GM19023 (cell line): ENCODE data around the gene LAD1.

Source experiments
- ATAC-seq: cut with Tn5 transposase; IDR thresholded peaks from one replicate; pipeline ENCODE4 v1.9.1; 2021; ENCODE audit warnings: mild to moderate bottlenecking, moderate library complexity; ENCODE audit not compliant: unreplicated experiment

The LAD1 gene

GRCh38 chr1:201350361-201350725 lies 48.8 kb downstream of the LAD1 start:
- ATAC-seq = no peak

GRCh38 chr1:201349092-201349491 lies 50.0 kb downstream of the LAD1 start:
- ATAC-seq = no peak

- no peak for ATAC-seq
Observed at GRCh38 chr1:201348211-201348566, 50.9 kb downstream of the LAD1 start.

DNA sequence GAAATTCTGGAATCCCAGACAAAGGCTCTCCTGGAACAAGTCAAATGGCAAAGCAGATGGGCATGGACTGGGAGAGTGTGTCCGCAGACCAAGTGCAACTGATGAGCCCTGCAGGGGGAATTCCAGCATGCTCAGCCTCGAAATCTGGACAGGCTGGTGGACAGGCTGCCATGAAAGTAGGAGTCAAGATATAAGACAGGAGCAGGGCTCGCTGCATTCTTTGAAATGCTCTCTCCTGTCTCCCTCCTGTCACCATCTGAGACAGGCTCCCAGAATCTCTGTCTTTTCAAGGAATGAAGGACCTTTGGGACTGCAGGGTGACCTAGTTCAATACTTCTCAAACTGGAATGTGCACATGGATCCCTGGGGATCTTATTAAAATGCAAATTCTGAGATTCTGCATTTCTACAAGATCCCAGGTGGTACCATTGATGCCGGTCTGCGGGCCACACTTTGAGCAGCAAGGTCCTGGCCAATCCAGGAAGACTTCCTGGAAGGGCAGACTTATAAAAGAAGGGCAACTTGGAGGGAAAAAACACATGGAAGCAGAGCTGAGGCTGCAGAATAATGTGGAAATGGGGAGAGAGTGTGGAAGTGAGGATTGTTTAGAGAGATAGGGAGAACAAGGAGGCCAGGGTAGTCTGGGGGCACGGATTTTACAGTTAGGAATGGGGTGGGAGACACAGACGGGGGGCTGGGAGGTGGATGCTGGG lies 51.5 kb downstream of the LAD1 start:
- ATAC-seq = no peak

DNA sequence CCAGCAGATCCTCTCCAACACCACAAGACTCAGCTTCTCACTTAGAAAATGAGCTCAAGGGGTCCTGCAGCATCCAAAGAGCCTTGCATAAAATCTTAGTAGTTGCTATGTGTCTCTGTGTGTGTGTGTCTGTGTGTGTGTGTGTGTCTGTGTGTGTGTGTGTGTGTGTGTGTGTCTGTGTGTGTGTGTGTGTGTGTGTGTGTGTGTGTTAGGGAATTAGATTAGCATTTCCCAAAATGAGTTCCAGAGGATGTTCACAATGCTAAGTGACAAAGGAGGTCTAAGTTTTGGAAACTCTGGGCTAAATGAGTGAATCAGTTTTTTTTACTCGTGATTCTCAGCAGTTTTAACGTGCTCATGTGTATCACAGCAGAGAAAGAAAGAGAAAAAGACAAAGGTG lies 52.1 kb downstream of the LAD1 start:
- ATAC-seq = no peak

DNA sequence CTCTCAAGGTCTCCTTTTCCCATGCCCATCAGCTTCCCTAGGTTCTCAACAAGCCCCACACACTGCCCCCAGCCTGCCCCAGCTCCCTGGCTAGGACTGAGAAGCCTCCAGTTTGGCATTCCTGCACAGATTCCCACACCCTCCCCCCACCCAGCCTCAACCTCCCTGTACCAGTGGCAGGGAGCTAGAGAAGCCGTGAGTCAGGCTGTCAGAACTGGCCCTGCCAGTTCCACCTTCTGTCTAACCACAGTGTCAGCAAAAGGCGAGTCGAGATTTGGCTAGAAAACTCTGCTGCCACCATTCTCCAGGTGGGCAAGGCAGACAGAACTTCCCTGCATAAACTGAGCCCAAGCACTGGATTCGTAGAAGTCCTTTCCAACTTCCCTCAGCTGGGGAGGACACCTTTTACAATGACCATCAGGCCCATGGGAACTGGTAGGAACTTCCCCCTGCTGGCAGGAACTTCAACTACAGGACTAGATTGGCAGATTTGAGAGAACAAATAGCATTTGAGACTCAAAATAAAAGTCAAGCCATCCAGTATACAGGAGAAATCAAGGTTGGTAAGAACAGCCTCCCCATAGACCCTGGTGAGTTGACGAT lies 52.7 kb downstream of the LAD1 start:
- ATAC-seq = no peak

DNA sequence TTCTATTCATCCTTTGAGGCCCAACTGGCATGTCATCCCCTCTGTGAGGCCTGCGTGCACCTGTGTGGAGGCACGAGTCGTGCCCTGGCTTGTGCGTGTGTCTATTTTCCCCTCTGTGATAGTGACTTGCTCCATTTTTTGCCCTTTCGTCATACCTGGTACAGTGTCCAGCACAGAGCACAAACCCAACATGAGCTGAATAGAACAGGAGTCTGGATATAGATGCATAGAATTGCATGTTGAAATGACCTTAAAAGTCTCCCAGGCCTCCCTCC lies 54.1 kb downstream of the LAD1 start:
- no peak for ATAC-seq

GRCh38 chr1:201344206-201345080 lies 54.7 kb downstream of the LAD1 start:
- no peak for ATAC-seq

- no peak for ATAC-seq
Observed at GRCh38 chr1:201341377-201341776, 57.7 kb downstream of the LAD1 start.

DNA sequence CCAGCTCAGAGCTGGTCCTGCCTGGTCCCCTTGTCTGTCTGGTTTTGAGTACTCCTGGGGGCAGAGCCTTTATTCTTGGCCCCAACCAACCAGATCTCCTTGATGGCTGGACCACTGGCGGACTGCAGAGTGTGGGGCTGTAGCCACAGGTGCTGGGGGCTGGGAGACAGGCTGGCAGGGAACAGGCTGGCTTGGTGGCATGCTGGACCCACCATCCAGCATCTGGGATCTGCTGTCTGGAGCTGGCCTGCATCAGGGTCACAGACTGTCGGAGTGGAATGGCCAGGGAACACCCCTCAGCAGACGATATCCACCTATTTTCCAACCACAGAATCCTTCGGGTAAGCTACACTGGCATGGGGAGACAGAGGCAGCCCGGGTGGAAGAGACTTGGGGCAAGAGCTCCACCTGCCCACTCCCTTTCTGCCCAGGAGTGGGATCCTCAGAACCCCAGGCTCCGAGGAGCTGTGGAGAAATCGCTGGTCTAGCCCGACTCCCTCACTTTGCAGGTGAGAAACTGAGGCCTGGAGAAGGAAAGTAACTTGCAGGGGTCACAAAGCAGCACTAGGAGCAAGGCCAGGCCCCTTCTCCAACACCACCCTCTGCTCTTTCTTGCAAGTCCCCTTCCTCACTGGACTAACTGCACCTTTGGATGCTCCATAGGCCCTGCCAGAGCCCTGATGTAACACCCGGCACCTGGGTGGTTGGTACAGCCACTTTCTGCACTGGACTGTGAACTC lies 62.2 kb downstream of the LAD1 start:
- ATAC-seq = no peak

- ATAC-seq = no peak
Observed at GRCh38 chr1:201335901-201336300, 63.2 kb downstream of the LAD1 start.

DNA sequence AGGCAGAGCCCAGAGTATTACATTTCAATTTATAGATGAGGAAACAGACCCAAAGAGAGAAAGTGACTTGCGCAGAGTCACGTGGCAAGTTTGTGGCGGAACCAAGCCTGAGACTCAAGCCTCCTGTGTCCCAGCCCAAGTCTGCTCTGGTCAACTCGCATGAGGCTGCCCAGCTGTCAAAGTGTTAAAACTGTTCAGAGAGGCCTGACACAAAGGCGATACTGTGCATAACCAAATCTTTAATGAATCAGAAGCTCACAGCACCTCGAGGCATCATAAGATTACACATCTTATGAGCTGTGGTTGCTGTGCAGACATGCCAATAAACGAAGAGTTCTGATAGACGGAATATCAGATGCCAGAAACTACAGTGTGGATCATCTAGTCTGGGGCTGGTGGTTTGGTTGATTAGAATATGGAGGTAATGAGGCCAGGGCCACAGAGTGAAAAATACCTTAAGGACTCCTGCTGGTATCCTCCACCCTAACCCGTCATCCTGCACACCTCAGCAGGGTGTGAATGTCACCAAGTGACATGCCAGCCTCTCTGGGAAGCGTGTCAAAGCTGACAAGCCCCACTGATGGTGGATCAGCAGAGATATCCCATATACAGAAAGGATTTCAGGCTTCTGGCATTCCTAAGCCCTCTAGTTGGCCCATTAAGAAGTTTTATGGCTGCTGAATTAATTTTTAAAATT lies 63.8 kb downstream of the LAD1 start:
- no peak for ATAC-seq

DNA sequence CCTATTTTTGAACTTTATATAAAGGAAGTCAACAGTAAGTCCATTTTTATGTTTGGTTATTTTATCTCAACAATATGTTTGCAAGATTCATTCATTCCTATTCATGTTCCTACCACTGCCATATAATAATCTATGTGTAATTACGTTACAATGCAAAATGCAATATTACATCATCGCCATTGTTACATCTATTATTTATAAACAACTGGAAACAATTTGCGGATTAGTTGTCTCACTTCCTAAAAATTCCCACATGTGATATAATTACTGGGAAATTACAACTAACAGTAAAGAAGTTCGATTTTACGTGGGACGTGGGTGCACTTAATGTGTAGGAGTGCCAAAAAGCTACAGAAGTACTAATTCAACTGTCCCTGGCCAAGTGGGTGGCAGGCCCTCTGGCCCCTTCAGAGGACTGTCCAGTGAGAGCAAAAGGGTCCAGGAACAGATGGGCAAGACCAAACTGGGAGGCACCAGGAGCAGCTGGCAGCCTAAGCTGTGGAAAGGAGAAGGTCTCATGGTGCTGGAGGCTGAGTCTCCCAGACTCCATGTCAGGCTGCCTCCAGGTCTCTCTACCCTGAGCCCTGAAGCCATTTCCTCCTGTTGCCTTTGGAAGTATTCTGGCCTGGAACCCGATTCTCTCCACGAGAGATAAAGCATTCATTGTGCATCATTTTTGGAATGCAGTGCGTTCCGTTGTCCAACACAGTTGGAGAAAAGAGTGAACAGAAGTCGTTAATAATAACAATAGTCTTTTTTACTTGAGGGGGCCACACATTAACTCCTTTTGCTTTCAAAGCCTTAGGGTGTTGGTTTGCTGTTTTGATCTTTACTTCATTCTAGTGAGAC lies 64.6 kb downstream of the LAD1 start:
- no peak for ATAC-seq

DNA sequence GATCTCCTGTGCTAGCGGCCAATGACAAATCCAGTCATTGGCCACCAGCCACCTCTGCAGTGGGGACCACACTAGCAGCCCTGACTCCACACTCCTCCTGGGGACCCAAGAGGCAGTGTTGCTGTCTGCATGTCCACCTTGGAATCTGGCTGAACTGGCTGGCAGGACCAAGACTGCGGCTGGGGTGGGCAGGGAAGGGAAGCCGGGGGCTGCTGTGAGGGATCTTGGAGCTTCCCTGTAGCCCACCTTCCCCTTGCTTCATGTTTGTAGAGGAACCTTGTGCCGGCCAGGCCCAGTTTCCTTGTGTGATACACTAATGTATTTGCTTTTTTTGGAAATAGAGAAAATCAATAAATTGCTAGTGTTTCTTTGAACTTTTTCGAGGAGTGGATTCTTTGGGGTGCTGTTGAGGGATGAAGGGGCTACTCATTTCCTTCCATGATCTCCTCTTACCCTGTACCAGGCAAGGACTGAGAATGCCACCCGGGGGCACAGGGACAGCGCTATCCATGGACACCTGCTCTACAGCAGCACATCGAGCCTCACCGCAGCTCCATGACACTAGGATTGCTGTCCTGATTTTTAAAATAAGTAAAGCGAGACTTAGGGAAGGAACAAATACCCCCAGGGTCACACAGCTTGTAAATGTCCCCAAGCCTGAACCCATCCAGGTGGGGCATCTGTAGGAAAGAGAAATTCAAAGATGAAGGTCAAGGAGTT lies 66.3 kb downstream of the LAD1 start:
- ATAC-seq = no peak

GRCh38 chr1:201332021-201332420 lies 67.1 kb downstream of the LAD1 start:
- no peak for ATAC-seq

GRCh38 chr1:201331166-201331565 lies 68.0 kb downstream of the LAD1 start:
- no peak for ATAC-seq
